HG03558 (cell line): Measurements from ENCODE around the gene ATP13A2.
"Not testable (repeated sequence)": the region's sequence is repeated elsewhere in the genome, so short reads cannot be mapped to it uniquely, and the experiment has no call there.

ENCODE experiments used
- ATAC-seq: cut with Tn5 transposase; IDR thresholded peaks from one replicate; pipeline ENCODE4 v1.9.1; 2021; ENCODE audit warnings: moderate number of reproducible peaks; ENCODE audit not compliant: unreplicated experiment; ENCODE audit errors: extremely low read depth

ATP13A2 gene

GRCh38 chr1:16965486-16966067 lies 46.2 kb downstream of the ATP13A2 start:
- ATAC-seq = no peak

DNA sequence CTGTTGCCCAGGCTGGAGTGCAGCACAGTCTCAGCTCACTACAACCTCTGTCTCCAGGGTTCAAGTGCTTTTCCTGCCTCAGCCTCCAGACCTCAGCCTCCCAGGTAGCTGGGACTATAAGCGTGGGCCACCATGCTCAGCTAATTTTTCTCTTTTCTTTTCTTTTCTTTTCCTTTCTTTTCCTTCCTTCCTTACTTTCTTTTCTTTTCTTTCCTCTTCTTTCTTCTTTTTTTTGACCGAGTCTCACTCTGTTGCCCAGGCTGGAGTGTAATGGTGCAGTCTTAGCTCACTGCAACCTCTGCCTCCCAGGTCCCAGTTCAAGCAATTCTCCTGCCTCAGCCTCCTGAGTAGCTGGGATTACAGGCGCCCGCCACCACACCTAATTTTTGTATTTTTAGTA lies 47.6 kb downstream of the ATP13A2 start:
- not testable (repeated sequence) for ATAC-seq

DNA sequence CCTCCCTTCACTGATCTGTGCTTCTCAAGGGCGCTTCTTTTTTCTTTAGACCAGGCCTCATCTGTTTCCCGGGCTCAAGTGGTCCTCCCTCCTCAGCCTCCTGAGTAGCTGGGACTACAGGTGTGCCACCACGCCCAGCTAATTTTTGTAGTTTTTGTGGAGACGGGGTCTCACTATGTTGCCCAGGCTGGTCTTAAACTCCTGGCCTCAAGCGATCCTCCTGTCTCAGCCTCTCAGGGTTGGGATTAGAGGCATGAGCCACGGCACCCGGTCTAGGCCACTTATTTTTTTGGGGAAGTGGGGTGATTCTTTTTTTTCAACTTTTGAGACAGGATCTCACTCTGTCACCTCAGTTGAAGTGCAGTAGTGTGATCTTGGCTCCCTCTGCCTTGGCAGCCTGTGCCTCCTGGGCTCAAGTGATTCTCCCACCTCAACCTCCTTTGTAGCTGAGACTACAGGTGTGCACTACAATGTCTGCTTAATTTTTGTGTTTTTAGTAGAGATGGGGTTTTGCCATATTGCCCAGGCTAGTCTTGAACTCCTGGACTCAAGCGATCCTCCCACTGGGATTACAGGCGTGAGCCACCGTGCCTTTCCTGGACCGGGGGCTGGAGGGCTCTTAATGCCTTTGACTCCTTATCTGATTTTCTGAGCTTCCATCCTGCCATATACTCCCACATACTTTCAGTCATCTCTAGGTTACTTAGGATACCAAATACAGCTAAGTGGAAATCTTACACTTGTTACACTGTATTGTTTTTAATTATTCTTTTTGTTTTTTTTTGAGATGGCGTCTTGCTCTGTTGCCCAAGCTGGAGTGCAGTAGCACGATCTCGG lies 50.2 kb downstream of the ATP13A2 start:
- ATAC-seq = no peak

DNA sequence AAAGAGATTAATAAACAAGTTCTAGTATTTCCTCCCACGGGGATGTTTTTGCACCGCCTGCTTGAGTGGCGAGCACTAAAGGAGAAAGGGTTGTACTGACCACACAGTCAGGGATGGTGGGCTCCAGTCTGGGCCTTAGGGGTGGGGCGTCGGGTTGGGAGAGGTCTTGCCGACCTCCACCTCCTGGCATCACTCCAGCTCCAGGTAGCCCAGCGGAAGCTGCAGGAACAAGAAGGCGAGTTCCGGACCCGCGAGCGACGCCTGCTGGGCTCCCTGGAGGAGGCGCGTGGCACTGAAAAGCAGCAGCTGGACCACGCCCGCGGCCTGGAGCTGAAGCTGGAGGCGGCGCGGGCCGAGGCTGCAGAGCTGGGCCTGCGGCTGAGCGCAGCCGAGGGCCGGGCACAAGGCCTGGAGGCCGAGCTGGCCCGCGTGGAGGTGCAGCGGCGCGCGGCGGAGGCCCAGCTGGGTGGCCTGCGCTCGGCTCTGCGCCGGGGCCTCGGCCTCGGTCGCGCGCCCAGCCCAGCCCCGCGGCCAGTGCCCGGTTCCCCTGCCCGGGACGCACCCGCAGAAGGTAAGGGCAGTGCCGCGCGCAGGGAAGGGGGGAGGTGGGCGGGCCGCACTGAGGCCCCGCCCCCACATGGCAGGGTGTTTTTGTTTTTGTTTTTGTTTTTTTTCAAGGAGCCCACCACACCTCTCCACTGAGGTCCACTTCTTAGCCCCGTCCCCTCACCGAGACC lies 51.0 kb downstream of the ATP13A2 start:
- ATAC-seq = no peak

DNA sequence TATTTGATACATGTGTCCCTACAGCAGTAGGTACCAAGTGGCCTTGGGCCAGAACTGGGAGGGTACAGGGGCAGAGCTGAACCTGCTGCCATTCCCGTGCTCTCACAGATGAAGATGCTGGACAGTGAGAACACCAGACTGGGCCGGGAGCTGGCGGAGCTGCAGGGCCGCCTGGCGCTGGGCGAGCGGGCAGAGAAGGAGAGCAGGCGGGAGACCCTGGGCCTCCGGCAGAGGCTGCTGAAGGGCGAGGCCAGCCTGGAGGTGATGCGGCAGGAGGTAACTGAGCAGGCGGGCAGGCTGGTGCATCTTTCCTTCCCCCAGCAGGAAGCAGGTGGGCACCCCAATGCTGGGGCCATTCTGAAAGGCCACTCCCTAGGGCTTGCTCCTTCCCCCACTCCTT lies 53.3 kb downstream of the ATP13A2 start:
- no peak for ATAC-seq

GRCh38 chr1:16957731-16958130 lies 54.0 kb downstream of the ATP13A2 start:
- no peak for ATAC-seq

DNA sequence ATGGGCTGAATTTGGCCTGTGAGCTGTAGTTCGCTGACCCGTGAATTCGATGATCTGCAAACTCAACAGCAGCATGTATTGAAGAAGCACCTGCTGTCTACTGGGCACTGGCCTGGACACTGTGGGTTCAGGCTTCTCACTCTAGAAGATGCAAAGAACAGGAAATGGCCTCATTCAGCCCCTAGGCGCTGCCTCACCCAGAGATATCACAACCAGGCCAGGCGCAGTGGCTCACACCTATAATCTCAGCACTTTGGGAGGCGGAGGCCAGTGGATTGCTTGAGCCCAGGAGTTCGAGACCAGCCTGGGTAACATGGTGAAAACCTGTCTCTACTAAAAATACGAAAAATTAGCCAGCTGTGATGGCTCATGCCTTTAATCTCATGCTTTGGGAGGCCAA lies 55.0 kb downstream of the ATP13A2 start:
- ATAC-seq = no peak

- no peak for ATAC-seq
These were observed 56.5 kb downstream of the ATP13A2 start for GRCh38 chr1:16955186-16955585.

DNA sequence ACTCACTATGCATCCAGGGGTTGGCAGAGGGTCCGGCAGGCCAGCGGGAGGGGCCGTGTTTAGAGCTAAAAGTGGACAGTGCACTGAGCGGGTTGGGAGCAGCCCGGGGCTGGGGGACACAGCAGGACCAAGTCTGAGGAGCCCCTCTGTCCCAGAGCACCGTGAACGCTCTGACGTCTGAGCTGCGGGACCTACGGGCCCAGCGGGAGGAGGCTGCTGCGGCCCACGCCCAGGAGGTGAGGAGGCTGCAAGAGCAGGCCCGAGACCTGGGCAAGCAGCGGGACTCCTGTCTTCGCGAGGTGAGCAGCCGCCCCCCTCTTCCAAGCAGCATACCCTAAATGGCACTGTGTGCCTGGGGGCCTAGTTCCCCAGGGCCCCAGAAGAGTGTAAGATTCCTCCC lies 57.1 kb downstream of the ATP13A2 start:
- no peak for ATAC-seq

GRCh38 chr1:16952376-16952775 lies 59.4 kb downstream of the ATP13A2 start:
- ATAC-seq = not testable (repeated sequence)

- not testable (repeated sequence) for ATAC-seq
These were observed 62.7 kb downstream of the ATP13A2 start for GRCh38 chr1:16949026-16949425.

- ATAC-seq = not testable (repeated sequence)
These were observed 63.3 kb downstream of the ATP13A2 start for GRCh38 chr1:16948282-16948891.

- no peak for ATAC-seq
These were observed 65.1 kb downstream of the ATP13A2 start for GRCh38 chr1:16946646-16947045.

GRCh38 chr1:16946185-16946584 lies 65.5 kb downstream of the ATP13A2 start:
- not testable (repeated sequence) for ATAC-seq

GRCh38 chr1:16945512-16945911 lies 66.2 kb downstream of the ATP13A2 start:
- ATAC-seq = not testable (repeated sequence)

DNA sequence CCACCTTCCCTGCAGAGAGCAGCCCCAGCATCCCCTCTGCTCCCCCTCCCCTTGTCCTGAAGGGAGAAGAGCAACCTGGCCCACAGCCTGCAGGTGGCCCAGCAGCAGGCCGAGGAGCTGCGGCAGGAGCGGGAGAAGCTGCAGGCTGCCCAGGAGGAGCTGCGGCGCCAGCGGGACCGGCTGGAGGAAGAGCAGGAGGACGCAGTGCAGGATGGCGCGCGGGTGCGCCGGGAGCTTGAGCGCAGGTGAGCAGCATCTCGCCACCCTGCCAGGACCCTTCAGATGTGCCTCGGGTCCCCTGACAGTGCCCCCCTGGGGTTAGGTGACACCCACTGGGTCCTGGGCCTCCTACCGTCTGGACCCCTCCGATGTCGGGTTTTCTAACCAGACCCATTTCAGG lies 67.7 kb downstream of the ATP13A2 start:
- ATAC-seq = no peak

GRCh38 chr1:16939386-16940180 lies 72.1 kb downstream of the ATP13A2 start:
- not testable (repeated sequence) for ATAC-seq

- no peak for ATAC-seq
These were observed 73.1 kb downstream of the ATP13A2 start for GRCh38 chr1:16938351-16939321.

GRCh38 chr1:16936580-16936979 lies 75.1 kb downstream of the ATP13A2 start:
- ATAC-seq = not testable (repeated sequence)
